Esophagus muscularis mucosa (tissue), 4 donors: ENCODE results near the gene NT5C.

Experiments used
- EP300 ChIP-seq: sonication (generic); formaldehyde crosslinking; IDR thresholded peaks from one replicate; pipeline ENCODE4 v1.6.1; 2017; ENCODE audit warnings: antibody characterized with exemption
- POLR2A ChIP-seq: fragments of 450-650 bp; IDR thresholded peaks from one replicate; pipeline ENCODE4 v1.6.1; 2017; ENCODE audit warnings: antibody characterized with exemption, moderate library complexity, mild to moderate bottlenecking, low read depth
- POLR2AphosphoS5 ChIP-seq, 2 donors: sonication (generic); formaldehyde crosslinking; IDR thresholded peaks; one replicate each; pipeline ENCODE4 v1.6.1; 2017; ENCODE audit warnings: antibody characterized with exemption in 2 of 2
- TF ChIP-seq, protein P1 (sequence below), 3 experiments: fragments of 200-600 bp in 2 of 3; fragments of 450-650 bp in 1 of 3; sonication (generic) in 2 of 3; IDR thresholded peaks; one replicate each; pipeline ENCODE4 v1.5.1; 2017 to 2019; ENCODE audit warnings: antibody characterized with exemption in 3 of 3, mild to moderate bottlenecking in 2 of 3, moderate library complexity in 1 of 3

DNA sequence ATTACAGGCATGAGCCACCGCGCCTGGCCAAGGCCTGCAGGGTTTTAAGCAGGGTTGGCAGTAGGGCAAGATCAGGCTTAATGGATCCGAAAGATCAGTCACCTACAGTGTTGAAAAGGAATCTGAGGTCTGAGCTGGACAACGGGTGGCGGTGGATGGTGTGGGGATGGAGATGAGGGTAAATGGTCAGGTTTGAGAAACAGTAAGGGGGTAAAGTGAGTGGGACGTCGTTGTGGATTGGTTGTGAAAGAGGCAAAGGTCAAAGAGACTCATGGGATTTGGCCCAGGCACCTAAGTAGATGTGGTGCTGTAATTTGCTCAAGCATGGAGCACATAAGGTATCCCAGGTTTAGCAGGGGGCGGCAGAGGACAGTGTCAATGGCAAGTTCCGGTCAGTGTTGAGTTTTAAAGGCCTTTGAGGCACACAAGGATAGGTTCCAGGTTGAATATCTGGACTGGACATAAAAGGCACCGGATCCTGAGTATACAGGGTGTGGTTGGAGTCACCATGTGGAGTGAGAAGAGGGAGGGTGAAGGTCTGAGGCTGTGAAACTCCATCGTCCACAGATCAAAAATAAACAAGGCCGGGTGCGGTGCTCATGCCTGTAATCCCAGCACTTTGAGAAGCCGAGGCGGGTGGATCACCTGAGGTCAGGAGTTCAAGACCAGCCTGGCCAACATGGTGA lies 44.9 kb downstream of the NT5C start:
- TF ChIP-seq, protein P1, sequence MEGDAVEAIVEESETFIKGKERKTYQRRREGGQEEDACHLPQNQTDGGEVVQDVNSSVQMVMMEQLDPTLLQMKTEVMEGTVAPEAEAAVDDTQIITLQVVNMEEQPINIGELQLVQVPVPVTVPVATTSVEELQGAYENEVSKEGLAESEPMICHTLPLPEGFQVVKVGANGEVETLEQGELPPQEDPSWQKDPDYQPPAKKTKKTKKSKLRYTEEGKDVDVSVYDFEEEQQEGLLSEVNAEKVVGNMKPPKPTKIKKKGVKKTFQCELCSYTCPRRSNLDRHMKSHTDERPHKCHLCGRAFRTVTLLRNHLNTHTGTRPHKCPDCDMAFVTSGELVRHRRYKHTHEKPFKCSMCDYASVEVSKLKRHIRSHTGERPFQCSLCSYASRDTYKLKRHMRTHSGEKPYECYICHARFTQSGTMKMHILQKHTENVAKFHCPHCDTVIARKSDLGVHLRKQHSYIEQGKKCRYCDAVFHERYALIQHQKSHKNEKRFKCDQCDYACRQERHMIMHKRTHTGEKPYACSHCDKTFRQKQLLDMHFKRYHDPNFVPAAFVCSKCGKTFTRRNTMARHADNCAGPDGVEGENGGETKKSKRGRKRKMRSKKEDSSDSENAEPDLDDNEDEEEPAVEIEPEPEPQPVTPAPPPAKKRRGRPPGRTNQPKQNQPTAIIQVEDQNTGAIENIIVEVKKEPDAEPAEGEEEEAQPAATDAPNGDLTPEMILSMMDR (IDR thresholded peaks at IDR 0.05): no peak
- no peak for TF ChIP-seq POLR2AphosphoS5 (IDR thresholded peaks at IDR 0.05)
- TF ChIP-seq POLR2A: no peak
- TF ChIP-seq EP300: no peak
